ENCODE results near the gene PKNOX2.

Gene PKNOX2

DNA sequence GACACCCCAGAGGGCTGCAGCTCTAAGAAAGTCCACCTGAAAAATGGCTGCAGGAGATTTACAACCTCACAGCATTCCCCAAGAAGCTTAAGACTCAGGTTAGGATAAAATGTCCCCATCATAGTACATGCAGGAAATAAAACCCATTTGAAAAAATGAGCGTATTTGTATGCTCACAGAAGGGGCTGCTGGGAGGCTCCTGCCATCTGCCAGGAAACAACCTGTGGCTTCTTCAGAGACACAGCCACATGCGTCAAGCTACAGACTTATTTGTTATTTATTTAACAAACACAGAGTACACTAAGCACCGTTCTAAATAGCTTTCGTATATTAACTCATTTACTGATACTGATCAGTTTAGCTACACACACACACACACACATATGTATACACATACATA is 258.1 kb downstream of the PKNOX2 start:
- DNase-seq (ENCODE audit: low read depth in 1 of 2, low spot score in 1 of 2): no peak
- TF ChIP-seq JUND (IDR thresholded peaks at IDR 0.05; ENCODE audit: low read depth): no peak
- in situ Hi-C loops (cut with HindIII; ENCODE audit: low pct_unique_long_range_greater_than_20kb, low sequenced_read_pairs): no loop called here

DNA sequence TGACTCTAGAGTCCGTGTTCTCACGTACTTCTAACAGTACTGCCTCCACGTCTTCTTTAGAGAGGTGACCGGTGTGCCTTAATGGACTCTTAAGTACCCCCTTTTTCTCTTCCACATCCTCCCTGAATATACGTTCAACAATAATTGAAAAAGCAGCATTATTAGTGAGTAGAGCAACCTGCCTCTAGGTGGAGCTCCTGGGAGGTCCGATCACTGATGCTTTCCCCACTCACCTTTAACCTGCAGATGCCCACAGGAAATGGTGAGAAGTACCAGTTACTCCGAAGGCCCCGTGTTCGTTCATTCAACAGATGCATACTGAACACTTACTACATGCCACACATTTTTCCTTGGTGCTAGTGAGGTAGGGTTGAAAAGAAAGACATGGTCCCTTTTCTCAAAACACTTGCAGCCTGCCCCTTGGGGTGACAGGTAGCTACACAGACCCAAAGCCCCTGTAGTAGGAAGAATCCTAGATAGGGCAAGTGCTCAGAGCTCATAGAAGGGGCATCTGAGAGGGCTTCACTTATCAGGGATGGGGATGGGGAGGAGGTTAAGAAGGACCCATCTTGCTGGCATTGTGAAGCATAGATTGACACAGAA is 258.8 kb downstream of the PKNOX2 start:
- no peak for TF ChIP-seq JUND (IDR thresholded peaks at IDR 0.05; ENCODE audit: low read depth)
- DNase-seq (ENCODE audit: low read depth in 1 of 2, low spot score in 1 of 2): peak; percentile 48 to 63
- in situ Hi-C loops (cut with HindIII; ENCODE audit: low pct_unique_long_range_greater_than_20kb, low sequenced_read_pairs): no loop called here

DNA sequence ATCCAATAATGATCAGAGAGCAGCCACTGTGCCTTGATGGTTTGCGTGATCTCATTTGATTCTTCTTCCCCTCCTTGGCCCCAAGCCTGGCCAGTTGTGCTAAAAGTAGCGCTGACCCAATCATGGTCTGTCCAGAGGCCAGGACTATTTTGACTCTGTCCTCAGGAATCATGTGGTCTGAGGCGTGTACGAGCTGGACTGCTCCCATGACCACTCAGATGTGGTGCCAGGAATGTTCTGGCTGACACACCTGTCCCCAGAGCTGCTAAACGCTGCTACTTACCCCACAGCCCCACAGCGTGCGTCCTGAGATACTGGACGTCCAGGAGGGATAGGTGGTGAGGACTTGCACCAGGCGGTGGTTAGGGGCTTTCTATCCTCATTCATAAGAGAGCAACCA is 261.1 kb downstream of the PKNOX2 start:
- DNase-seq (ENCODE audit: low read depth in 1 of 2, low spot score in 1 of 2): no peak
- in situ Hi-C loops (cut with HindIII; ENCODE audit: low pct_unique_long_range_greater_than_20kb, low sequenced_read_pairs): no loop called here
- TF ChIP-seq JUND (IDR thresholded peaks at IDR 0.05; ENCODE audit: low read depth): no peak

DNA sequence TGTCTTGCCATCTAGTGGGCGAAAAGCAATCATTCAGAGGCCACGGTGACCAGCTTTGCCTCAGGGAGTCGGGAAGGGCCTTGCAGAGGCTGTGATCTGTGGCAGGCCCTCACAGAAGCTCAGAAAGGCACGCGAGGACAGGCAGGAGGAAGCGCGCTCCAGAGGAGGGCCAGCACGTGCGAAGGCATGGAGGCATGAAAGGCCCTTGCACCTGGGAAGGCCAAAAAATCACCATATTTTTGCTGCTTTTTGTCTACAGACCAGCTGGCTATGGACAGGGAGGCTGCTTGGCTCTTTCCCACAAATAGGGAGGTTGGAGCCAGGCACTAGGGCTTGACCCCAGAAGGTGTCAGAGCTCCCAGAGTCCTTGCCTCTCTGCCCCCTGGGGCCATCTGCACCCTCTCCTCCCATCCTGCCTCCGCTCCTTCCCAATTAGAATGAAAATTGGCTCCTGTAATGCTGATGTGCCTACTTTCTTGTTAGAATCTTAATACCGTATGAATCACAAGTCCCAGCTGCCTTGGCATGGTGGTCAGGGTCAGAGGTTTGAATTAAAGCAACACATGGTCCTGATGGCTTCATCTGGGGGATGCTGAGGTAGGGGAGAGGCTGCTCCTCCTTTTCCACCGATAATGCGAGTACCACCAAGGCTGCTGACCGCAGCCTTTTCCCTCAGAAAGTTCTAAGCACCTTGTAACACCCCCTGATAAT is 262.4 kb downstream of the PKNOX2 start:
- TF ChIP-seq JUND (IDR thresholded peaks at IDR 0.05; ENCODE audit: low read depth): no peak
- in situ Hi-C loops (cut with HindIII; ENCODE audit: low pct_unique_long_range_greater_than_20kb, low sequenced_read_pairs): no loop called here

DNA sequence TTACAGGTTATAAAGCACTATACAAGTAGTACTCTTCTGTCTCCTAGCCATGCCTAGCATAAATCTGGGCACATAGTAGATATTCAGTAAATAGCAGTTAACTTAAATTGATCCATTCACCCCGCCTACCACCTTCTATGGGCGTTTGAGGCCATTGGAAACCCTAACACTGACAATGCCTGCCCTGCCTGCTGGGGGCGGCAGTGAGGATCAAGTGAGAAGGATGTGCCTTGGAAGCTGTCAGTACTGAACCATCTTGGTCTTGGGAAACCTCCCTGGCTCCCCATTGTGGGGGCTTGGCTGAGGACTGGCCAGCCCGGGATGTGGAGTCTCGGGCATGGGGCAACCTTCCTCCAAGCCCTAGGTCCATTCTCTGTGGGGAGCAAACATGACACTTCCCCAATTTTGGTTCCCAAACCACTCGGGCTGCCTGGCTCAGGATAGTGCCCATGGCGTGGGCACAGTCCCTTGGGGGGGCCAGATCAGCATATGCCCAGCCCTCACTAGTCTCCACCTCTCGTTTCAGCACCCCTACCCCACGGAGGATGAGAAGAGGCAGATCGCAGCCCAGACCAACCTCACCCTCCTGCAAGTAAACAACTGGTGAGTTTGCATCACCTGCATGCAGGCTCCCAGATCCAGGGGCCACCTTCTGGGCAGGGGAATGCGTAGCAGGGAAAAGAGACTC is 264.1 kb downstream of the PKNOX2 start:
- in situ Hi-C loops (cut with HindIII; ENCODE audit: low pct_unique_long_range_greater_than_20kb, low sequenced_read_pairs): no loop called here
- no peak for TF ChIP-seq JUND (IDR thresholded peaks at IDR 0.05; ENCODE audit: low read depth)
- DNase-seq (ENCODE audit: low read depth in 1 of 2, low spot score in 1 of 2): peak in 1 of 2 experiments; percentile 48

More for the DNA sequence above, 262.4 kb downstream of the PKNOX2 start:
- no peak for DNase-seq (ENCODE audit: low read depth in 1 of 2, low spot score in 1 of 2)

DNA sequence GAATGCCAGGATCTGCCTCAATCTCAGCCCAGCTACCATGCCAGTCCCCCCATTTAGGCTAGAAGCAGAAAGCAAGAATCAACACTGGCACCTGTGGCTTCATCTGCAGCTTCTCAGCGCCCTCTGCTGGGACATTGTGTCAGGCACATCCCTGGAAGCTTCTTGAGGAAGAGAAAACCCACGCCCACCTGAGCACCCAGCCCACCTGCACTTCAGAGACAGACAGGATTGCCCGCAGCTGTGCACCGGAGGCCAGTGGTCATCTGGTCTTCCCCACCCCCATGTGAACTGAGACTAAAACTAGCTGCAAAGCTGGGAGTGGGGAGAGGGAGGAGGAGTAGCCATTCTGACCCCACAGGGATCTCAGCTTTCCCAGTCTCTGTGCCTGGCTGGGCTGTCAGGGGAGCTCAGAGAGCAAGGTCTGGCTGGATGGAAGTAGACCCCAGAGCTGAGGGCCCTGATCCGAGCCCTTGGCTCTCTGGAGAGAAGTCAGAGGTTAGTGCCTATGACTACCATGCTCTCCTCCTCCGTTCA is 264.7 kb downstream of the PKNOX2 start:
- in situ Hi-C loops (cut with HindIII; ENCODE audit: low pct_unique_long_range_greater_than_20kb, low sequenced_read_pairs): no loop called here
- DNase-seq (ENCODE audit: low read depth in 1 of 2, low spot score in 1 of 2): peak; percentile 82 to 85
- no peak for TF ChIP-seq JUND (IDR thresholded peaks at IDR 0.05; ENCODE audit: low read depth)

DNA sequence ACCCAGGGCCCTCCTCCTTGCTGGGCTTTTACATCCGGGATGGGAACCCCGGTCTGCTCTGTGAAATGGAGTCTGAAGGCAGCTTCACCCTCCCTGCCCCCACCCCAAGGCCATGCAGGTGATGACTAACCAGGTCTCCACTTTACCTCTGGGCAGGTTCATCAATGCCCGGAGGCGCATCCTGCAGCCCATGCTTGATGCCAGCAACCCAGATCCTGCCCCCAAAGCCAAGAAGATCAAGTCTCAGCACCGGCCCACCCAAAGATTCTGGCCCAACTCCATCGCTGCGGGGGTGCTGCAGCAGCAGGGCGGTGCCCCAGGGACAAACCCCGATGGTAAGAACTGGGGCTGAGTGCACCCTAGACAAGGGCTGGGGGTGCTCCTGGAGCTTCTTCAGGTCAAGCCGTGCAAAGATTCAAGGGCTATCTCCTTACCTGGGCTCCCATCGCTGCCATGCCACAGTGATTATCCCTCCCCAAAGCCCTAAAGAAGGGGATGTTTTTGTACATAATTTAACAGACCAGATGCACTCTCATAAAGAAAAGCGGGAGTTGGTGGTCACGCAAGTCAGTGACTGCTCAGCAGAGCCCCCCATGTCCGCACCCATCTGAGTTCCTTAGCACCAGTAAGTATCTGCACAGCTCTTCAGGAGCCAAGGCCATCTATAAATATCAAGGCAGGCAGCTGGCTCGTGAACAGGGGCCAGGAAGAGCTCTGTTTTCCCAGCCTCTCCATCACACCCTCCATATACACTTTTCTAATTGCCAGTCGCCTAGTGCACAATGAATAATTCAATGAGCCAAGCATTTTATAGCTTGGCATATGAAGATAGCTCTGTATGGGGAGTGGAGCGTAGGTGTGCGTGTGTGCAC is 265.5 kb downstream of the PKNOX2 start:
- in situ Hi-C loops (cut with HindIII; ENCODE audit: low pct_unique_long_range_greater_than_20kb, low sequenced_read_pairs): no loop called here
- no peak for TF ChIP-seq JUND (IDR thresholded peaks at IDR 0.05; ENCODE audit: low read depth)
- DNase-seq (ENCODE audit: low read depth in 1 of 2, low spot score in 1 of 2): no peak

DNA sequence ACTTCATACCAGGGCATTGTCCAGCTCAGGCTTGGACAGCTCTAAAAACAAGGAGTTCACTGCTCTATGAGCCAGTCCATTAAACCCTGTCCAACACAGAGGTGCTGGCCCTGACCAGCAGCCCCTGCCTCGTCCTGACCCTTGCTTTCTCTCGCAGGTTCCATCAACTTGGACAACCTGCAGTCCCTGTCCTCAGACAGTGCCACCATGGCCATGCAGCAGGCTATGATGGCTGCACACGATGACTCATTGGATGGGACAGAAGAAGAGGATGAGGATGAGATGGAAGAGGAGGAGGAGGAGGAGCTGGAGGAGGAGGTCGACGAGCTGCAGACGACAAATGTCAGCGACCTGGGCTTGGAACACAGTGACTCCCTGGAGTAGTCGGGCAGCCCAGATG is 266.5 kb downstream of the PKNOX2 start:
- in situ Hi-C loops (cut with HindIII; ENCODE audit: low pct_unique_long_range_greater_than_20kb, low sequenced_read_pairs): no loop called here
- no peak for TF ChIP-seq JUND (IDR thresholded peaks at IDR 0.05; ENCODE audit: low read depth)
- DNase-seq (ENCODE audit: low read depth in 1 of 2, low spot score in 1 of 2): no peak

DNA sequence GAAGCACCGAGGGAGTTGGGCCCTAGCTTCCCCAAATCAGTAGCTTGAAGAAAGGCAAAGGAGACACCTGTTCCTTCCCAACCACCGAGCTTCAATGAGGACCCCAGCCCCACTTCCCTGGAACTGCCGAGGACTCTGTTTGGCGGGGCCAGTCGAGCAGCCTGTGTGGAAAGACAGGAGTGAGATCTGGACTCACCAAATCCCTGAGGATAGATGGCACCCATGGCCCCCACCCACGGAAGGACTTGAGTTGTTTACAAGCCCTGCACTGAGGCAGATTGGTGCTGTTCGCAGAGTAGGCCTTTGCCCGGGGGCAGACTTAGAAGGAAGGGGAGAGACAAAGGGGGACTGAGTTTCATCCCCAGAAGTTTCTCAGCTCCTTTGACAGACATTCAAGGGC is 266.9 kb downstream of the PKNOX2 start:
- in situ Hi-C loops (cut with HindIII; ENCODE audit: low pct_unique_long_range_greater_than_20kb, low sequenced_read_pairs): no loop called here
- no peak for DNase-seq (ENCODE audit: low read depth in 1 of 2, low spot score in 1 of 2)
- TF ChIP-seq JUND (IDR thresholded peaks at IDR 0.05; ENCODE audit: low read depth): no peak

DNA sequence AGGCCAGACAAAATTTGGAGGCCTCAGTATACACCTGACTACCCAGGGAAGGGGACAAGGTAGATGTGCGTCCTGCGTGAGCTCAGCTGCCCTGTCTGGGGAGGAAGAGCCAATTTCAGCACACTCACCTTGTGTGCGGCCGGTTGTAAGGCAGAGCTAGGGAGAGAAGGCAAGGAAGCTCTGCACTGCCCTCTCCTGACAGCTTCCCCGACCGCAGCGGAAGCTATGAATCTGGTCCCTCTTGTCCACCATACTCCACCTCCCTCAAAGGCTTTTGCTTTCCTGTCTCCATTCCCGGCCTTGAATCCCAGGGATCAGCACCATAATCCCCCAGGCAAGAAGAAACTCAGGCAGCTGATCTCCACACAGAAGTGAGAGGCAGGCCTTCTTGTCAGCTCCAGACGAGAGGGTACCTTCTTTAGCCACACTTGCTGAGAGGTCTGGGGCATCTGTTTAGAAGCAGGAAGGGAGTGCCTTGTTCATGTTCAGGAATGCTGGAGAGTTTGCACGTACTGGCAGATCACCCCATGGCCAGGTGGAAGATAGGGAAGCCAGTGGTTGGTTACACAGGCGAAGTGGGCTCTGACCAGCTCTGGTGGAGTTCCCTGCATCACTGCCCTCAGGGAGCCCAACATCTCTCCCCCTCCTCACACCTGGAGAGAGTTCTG is 269.0 kb downstream of the PKNOX2 start:
- no peak for TF ChIP-seq JUND (IDR thresholded peaks at IDR 0.05; ENCODE audit: low read depth)
- peak; percentile 84 to 87 for DNase-seq (ENCODE audit: low read depth in 1 of 2, low spot score in 1 of 2)
- in situ Hi-C loops (cut with HindIII; ENCODE audit: low pct_unique_long_range_greater_than_20kb, low sequenced_read_pairs): no loop called here

DNA sequence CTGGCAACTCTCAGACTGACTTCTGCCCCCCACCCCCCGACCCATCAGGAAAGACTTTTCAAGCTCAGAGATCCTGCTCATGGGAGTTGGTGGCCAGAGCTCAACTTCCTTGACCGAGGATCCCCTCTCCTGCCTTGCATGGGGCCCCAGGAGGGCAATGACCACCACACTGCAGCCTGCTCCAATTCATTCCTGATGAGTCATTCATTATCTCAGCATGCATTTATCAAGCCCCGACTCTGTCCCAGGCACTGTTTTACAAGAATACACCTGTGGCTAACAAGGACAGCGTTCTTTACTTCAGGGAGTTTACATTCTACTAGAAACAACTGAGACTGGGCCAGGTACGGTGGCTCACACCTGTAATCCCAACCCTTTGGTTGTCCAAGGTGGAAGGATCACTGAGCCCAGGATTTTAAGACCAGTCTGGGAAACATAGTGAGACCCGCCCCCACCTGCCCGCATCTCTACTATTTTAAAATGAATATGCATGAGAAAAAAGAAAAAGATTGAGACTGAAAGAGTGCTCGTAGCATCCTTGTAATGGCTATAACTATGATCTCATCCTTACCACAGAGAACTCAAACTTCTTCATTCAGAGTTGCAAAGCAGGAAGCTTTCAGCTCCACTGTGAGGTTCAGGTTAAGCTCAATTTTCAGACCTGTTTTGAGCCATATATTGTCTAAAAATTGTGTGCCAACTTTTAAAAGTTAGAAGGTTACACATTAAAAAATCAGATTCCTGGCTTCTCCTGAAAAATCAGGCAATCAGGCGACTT is 271.1 kb downstream of the PKNOX2 start:
- in situ Hi-C loops (cut with HindIII; ENCODE audit: low pct_unique_long_range_greater_than_20kb, low sequenced_read_pairs): no loop called here

More for the DNA sequence above, 271.1 kb downstream of the PKNOX2 start:
- no peak for TF ChIP-seq JUND (IDR thresholded peaks at IDR 0.05; ENCODE audit: low read depth)
- no peak for DNase-seq (ENCODE audit: low read depth in 1 of 2, low spot score in 1 of 2)
